NB4 (cell line): ENCODE measurements around the gene SUN2.

Source experiments
- CTCF ChIP-seq: IDR thresholded peaks from one replicate; pipeline ENCODE4 v1.5.1; 2012; ENCODE audit warnings: low read depth, low read length
- MAX ChIP-seq: IDR thresholded peaks from 2 replicates; pipeline ENCODE4 v1.6.1; 2011; ENCODE audit warnings: low read depth, low read length
- POLR2A ChIP-seq: IDR thresholded peaks from 2 replicates; pipeline ENCODE4 v1.6.1; 2011; ENCODE audit warnings: mild to moderate bottlenecking; ENCODE audit not compliant: insufficient read length; ENCODE audit errors: extremely low read depth

- TF ChIP-seq CTCF = no peak
- TF ChIP-seq POLR2A = no peak
- TF ChIP-seq MAX = no peak
Observed at GRCh38 chr22:38733724-38734381, 21.9 kb downstream of the SUN2 start.
